Esophagus muscularis mucosa (tissue), 4 donors: ENCODE results near the gene AP5S1. TPM values are rescaled to one million over a fixed set of nuclear protein-coding genes. Genes with fewer than 3 reads are reported as not detected.

Experiments used
- DNase-seq: peaks from one replicate; pipeline ENCODE4 v3.0.0-alpha.2; 2017; ENCODE audit errors: extremely low spot score
- H3K27ac ChIP-seq, 4 donors: fragments of 200-600 bp; sonication (generic); replicated peaks in 1 of 4; 1 replicate in 3 of 4; 2 replicates in 1 of 4; pipeline ENCODE4 v1.5.1; 2016 to 2019; ENCODE audit warnings: mild to moderate bottlenecking in 1 of 4
- H3K27me3 ChIP-seq, 4 donors: fragments of 200-600 bp; sonication (generic); one replicate each; pipeline versions ENCODE4 v1.5.1 to v1.6.0; 2016 to 2019
- H3K36me3 ChIP-seq, 4 donors: fragments of 200-600 bp; sonication (generic); one replicate each; pipeline ENCODE4 v1.5.1; 2016 to 2019
- H3K4me1 ChIP-seq, 4 donors: fragments of 200-600 bp; sonication (generic); one replicate each; pipeline ENCODE4 v1.5.1; 2016 to 2019
- H3K4me3 ChIP-seq, 4 donors: fragments of 200-600 bp; sonication (generic); 1 replicate in 2 of 4; 2 replicates in 2 of 4; pipeline ENCODE4 v1.5.1; 2016 to 2019; ENCODE audit warnings: mild to moderate bottlenecking in 4 of 4, moderate library complexity in 1 of 4
- H3K9me3 ChIP-seq, 4 donors: fragments of 200-600 bp; sonication (generic); 1 replicate in 3 of 4; 2 replicates in 1 of 4; pipeline ENCODE4 v1.5.1; 2016 to 2019
- CTCF ChIP-seq, 3 experiments: fragments of 200-600 bp in 2 of 3; fragments of 450-650 bp in 1 of 3; sonication (generic) in 2 of 3; IDR thresholded peaks; one replicate each; pipeline ENCODE4 v1.5.1; 2017 to 2019; ENCODE audit warnings: antibody characterized with exemption in 3 of 3, mild to moderate bottlenecking in 2 of 3, moderate library complexity in 1 of 3
- EP300 ChIP-seq: sonication (generic); formaldehyde crosslinking; IDR thresholded peaks from one replicate; pipeline ENCODE4 v1.6.1; 2017; ENCODE audit warnings: antibody characterized with exemption
- POLR2A ChIP-seq: fragments of 450-650 bp; IDR thresholded peaks from one replicate; pipeline ENCODE4 v1.6.1; 2017; ENCODE audit warnings: antibody characterized with exemption, moderate library complexity, mild to moderate bottlenecking, low read depth
- POLR2AphosphoS5 ChIP-seq, 2 donors: sonication (generic); formaldehyde crosslinking; IDR thresholded peaks; one replicate each; pipeline ENCODE4 v1.6.1; 2017; ENCODE audit warnings: antibody characterized with exemption in 2 of 2
- WGBS: methylation state at CpG from one replicate; pipeline ENCODE4 v1.1.5; 2018; 5-methylcytosine and 5-hydroxymethylcytosine counted together
- intact Hi-C: fragments of 100-400 bp; cut with DNase I; formaldehyde crosslinking; loops from one replicate; pipeline ENCODE4 v1.15.1; 2023
- total RNA-seq, 4 donors: library from RNA; depleted of rRNA; stranded (reverse); fragments of >200 nt; gene quantifications; one replicate each; pipeline versions ENCODE4 v1.1.0 to v1.2.1, GENCODE V29; 2016

The AP5S1 gene
- total RNA-seq, 4 donors from 2014 or later = 7.9 to 11.7 (median 11.2) TPM

- Histone ChIP-seq H3K4me1 (peaks cover 40 to 68% (median 50%) of the 10 kb centered on the region in 4 donors), H3K4me3 (no peak overlapping the region), H3K27me3 (no peaks in the 10 kb centered on the region), H3K27ac (peak overlapping the region; percentile 89 to 96 (median 92)), H3K36me3 (no peaks in the 10 kb centered on the region), H3K9me3 (no peaks in the 10 kb centered on the region)
- intact Hi-C loops = no loop called here
- no peak for DNase-seq
- TF ChIP-seq CTCF (IDR thresholded peaks at IDR 0.05) = no peak
- TF ChIP-seq EP300 = no peak
- TF ChIP-seq POLR2AphosphoS5 (IDR thresholded peaks at IDR 0.05) = no peak
- TF ChIP-seq POLR2A = no peak
- 66% methylated on average over 8 of the region's 8 CpGs for WGBS
Observed at GRCh38 chr20:3812975-3813847, 7.1 kb upstream of the AP5S1 start.

GRCh38 chr20:3813848-3814581 is 6.3 kb upstream of the AP5S1 start:
- no peaks in the 10 kb centered on the region for H3K9me3 ChIP-seq
- no peaks in the 10 kb centered on the region for H3K36me3 ChIP-seq
- peaks cover 41 to 68% (median 50%) of the 10 kb centered on the region in 4 donors for H3K4me1 ChIP-seq
- no peaks in the 10 kb centered on the region for H3K27me3 ChIP-seq
- TF ChIP-seq POLR2A = no peak
- TF ChIP-seq POLR2AphosphoS5 (IDR thresholded peaks at IDR 0.05) = no peak
- TF ChIP-seq CTCF (IDR thresholded peaks at IDR 0.05) = no peak
- TF ChIP-seq EP300 = no peak
- intact Hi-C loops = no loop called here
- 85% methylated on average over 12 of the region's 12 CpGs for WGBS
- H3K27ac ChIP-seq = peak overlapping the region; percentile 89 to 96 (median 92)
- no peak for DNase-seq
- H3K4me3 ChIP-seq = no peak overlapping the region

- Histone ChIP-seq H3K4me1 (peaks cover 43 to 68% (median 54%) of the 10 kb centered on the region in 4 donors), H3K27me3 (no peaks in the 10 kb centered on the region), H3K4me3 (no peak overlapping the region), H3K36me3 (no peaks in the 10 kb centered on the region), H3K27ac (no peak overlapping the region), H3K9me3 (no peaks in the 10 kb centered on the region)
- WGBS = 70% methylated on average over 7 of the region's 7 CpGs
- TF ChIP-seq POLR2A = no peak
- no peak for TF ChIP-seq POLR2AphosphoS5 (IDR thresholded peaks at IDR 0.05)
- no peak for TF ChIP-seq CTCF (IDR thresholded peaks at IDR 0.05)
- TF ChIP-seq EP300 = no peak
- no peak for DNase-seq
- intact Hi-C loops = no loop called here
Observed at GRCh38 chr20:3814928-3815495, 5.3 kb upstream of the AP5S1 start.

- TF ChIP-seq EP300 (no peak), POLR2AphosphoS5 (IDR thresholded peaks at IDR 0.05) (no peak), CTCF (IDR thresholded peaks at IDR 0.05) (no peak), POLR2A (no peak)
- no peaks in the 10 kb centered on the region for H3K27me3 ChIP-seq
- no peaks in the 10 kb centered on the region for H3K36me3 ChIP-seq
- no peak overlapping the region for H3K27ac ChIP-seq
- H3K4me3 ChIP-seq = no peak overlapping the region
- WGBS = 81% methylated on average over 9 of the region's 9 CpGs
- intact Hi-C loops = no loop called here
- no peaks in the 10 kb centered on the region for H3K9me3 ChIP-seq
- peak; percentile 60 for DNase-seq
- peaks cover 37 to 60% (median 46%) of the 10 kb centered on the region in 4 donors for H3K4me1 ChIP-seq
Observed at GRCh38 chr20:3815703-3816315, 4.5 kb upstream of the AP5S1 start.
